PC-3 (cell line): ENCODE measurements around the gene MACROD2. TPM values are rescaled to one million over a fixed set of nuclear protein-coding genes. Genes with fewer than 3 reads are reported as not detected.

ENCODE experiments used
- ATAC-seq: fragments of 200-7000 bp; cut with Tn5 transposase; 2 replicates; pipeline ENCODE4 v1.9.1; 2020; ENCODE audit warnings: mild to moderate bottlenecking, moderate library complexity
- BruUV-seq: library from RNA; stranded (reverse); fragments of 400-500 nt; replicated peaks from 2 replicates; lab custom pipeline; 2021; lab: Mats Ljungman, UMichigan
- CTCF ChIA-PET: fragments of 300-600 bp; sonication (Branson Sonifier 250); formaldehyde crosslinking; loops from one replicate; lab custom pipeline; 2022; ENCODE audit warnings: antibody characterized with exemption; lab: Charles Lee
- POLR2A ChIA-PET: fragments of 300-600 bp; sonication (Branson Sonifier 250); formaldehyde crosslinking; loops from one replicate; lab custom pipeline; 2022; ENCODE audit warnings: antibody characterized with exemption; ENCODE audit not compliant: unreplicated experiment; lab: Charles Lee
- DNase-seq: peaks from one replicate; pipeline ENCODE4 v3.0.0-alpha.2; 2015
- H2AFZ ChIP-seq: fragments of 300-600 bp; sonication (generic); 2 replicates; pipeline ENCODE4 v1.6.0; 2016; ENCODE audit warnings: antibody characterized with exemption, low read length
- H3F3A ChIP-seq: fragments of 300-600 bp; sonication (generic); one replicate; pipeline ENCODE4 v1.6.0; 2017; ENCODE audit warnings: antibody characterized with exemption, low read length, control low read depth, mild to moderate bottlenecking; ENCODE audit not compliant: unreplicated experiment
- H3K27ac ChIP-seq: fragments of 300-600 bp; sonication (generic); 2 replicates; pipeline ENCODE4 v1.5.1; 2016; ENCODE audit warnings: mild to moderate bottlenecking, low read length
- H3K27me3 ChIP-seq: fragments of 300-600 bp; sonication (generic); 2 replicates; pipeline ENCODE4 v1.6.1; 2016; ENCODE audit warnings: low read length, mixed read lengths
- H3K36me3 ChIP-seq: fragments of 300-600 bp; sonication (generic); 2 replicates; pipeline ENCODE4 v1.6.1; 2016; ENCODE audit warnings: low read depth, mixed run types, low read length, mixed read lengths
- H3K4me1 ChIP-seq: fragments of 300-600 bp; sonication (generic); 2 replicates; pipeline ENCODE4 v1.5.1; 2016; ENCODE audit warnings: low read length; ENCODE audit not compliant: insufficient read depth
- H3K4me2 ChIP-seq: fragments of 300-600 bp; sonication (generic); 2 replicates; pipeline ENCODE4 v1.6.0; 2016; ENCODE audit warnings: low read length
- H3K4me3 ChIP-seq: fragments of 300-600 bp; sonication (generic); 2 replicates; pipeline ENCODE4 v1.5.1; 2016; ENCODE audit warnings: mild to moderate bottlenecking, low read length, mixed read lengths
- H3K79me2 ChIP-seq: fragments of 300-600 bp; sonication (generic); 2 replicates; pipeline ENCODE4 v1.6.1; 2017; ENCODE audit warnings: low read length, mixed read lengths
- H3K9ac ChIP-seq: fragments of 300-600 bp; sonication (generic); 2 replicates; pipeline ENCODE4 v1.6.0; 2016; ENCODE audit warnings: mild to moderate bottlenecking, low read length
- H3K9me2 ChIP-seq: fragments of 300-600 bp; sonication (generic); replicated peaks from 2 replicates; pipeline ENCODE4 v1.6.1; 2016; ENCODE audit warnings: mixed run types, low read length, mixed read lengths
- H3K9me3 ChIP-seq: fragments of 300-600 bp; sonication (generic); 2 replicates; pipeline ENCODE4 v1.6.1; 2016; ENCODE audit warnings: low read length, mixed read lengths
- H4K20me1 ChIP-seq: fragments of 300-600 bp; sonication (generic); 2 replicates; pipeline ENCODE4 v1.6.1; 2016; ENCODE audit warnings: low read length, mixed read lengths
- EZH2 ChIP-seq: fragments of 300-600 bp; sonication (generic); IDR thresholded peaks from one replicate; pipeline ENCODE4 v1.6.1; 2017; ENCODE audit warnings: antibody characterized with exemption, mild to moderate bottlenecking, low read length; ENCODE audit not compliant: unreplicated experiment
- EZH2phosphoT487 ChIP-seq: fragments of 300-600 bp; sonication (generic); IDR thresholded peaks from 2 replicates; pipeline ENCODE4 v1.6.1; 2018; ENCODE audit warnings: mild to moderate bottlenecking, antibody characterized with exemption, low read length, borderline replicate concordance
- intact Hi-C: fragments of 100-400 bp; cut with micrococcal nuclease; formaldehyde crosslinking; loops from 2 replicates; pipeline ENCODE4 v1.9.0; 2023
- total RNA-seq: library from RNA; depleted of rRNA; stranded (reverse); fragments of >200 nt; gene quantifications from 2 replicates; pipeline ENCODE4 v1.2.3, GENCODE V29; 2014
- TF ChIP-seq, protein P1 (sequence below): fragments of 300-600 bp; sonication (generic); conservative IDR thresholded peaks from 2 replicates; pipeline ENCODE4 v1.5.1; 2017; ENCODE audit warnings: antibody characterized with exemption, low read depth, mild to moderate bottlenecking, low read length

Gene MACROD2
- total RNA-seq, 1 experiment from 2014 or later: 3.1 TPM

DNA sequence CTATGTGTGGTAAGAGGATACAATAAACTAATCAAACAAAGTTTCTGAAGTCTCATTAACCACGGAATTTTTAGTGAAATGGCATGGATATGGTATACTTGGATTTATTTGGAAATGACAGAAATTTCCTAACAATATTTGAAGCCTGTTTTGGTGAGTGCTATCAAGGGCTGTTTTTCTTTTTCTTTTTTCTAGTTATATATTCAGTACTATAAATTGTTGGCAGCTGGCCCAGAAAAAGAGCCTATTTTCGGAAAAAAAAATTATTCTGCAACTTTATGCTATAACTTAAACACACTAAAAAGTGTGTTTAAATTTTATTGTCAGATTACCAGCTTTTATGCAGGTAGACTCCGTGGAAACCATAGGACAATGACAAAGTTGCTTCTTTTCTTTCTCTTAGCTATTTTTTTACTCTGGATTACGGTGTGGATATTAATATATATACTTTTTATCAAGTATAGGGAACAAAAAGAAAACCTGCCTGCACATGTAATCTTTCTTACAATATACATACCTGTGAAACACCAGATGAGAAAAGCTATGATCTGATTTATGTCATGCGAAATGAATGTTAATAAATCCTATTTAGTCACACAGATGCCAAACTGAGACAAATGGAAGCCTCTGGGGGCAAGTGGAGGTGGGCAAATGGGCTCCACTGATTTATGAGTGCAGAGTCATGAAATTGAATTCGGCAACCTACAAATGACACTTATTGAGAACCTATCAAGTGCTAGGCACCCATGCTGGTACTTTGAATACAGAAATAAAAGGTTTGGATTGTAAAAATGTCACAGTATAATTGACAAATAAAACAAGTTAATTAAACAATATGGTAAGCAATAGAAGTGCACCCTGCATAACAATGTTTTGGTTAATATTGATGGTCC is 1261.6 kb downstream of the MACROD2 start:
- intact Hi-C loops: no loop called here
- no peak for ATAC-seq
- Histone ChIP-seq H3K9me2 (no peaks in the 10 kb centered on the region), H3K4me1 (no peaks in the 10 kb centered on the region), H3K36me3 (no peaks in the 10 kb centered on the region), H3F3A (no peaks in the 10 kb centered on the region), H3K9ac (no peak overlapping the region), H3K4me2 (no peak overlapping the region), H3K27me3 (no peaks in the 10 kb centered on the region), H3K4me3 (no peak overlapping the region), H3K27ac (no peak overlapping the region), H4K20me1 (no peaks in the 10 kb centered on the region), H3K79me2 (no peaks in the 10 kb centered on the region), H3K9me3 (no peaks in the 10 kb centered on the region), H2AFZ (no peak overlapping the region)
- no TSS peak for BruUV-seq
- CTCF ChIA-PET: no interaction called here
- DNase-seq: no peak
- POLR2A ChIA-PET: no interaction called here
- TF ChIP-seq EZH2 (no peak), EZH2phosphoT487 (no peak)
- TF ChIP-seq, protein P1, sequence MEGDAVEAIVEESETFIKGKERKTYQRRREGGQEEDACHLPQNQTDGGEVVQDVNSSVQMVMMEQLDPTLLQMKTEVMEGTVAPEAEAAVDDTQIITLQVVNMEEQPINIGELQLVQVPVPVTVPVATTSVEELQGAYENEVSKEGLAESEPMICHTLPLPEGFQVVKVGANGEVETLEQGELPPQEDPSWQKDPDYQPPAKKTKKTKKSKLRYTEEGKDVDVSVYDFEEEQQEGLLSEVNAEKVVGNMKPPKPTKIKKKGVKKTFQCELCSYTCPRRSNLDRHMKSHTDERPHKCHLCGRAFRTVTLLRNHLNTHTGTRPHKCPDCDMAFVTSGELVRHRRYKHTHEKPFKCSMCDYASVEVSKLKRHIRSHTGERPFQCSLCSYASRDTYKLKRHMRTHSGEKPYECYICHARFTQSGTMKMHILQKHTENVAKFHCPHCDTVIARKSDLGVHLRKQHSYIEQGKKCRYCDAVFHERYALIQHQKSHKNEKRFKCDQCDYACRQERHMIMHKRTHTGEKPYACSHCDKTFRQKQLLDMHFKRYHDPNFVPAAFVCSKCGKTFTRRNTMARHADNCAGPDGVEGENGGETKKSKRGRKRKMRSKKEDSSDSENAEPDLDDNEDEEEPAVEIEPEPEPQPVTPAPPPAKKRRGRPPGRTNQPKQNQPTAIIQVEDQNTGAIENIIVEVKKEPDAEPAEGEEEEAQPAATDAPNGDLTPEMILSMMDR: no peak

DNA sequence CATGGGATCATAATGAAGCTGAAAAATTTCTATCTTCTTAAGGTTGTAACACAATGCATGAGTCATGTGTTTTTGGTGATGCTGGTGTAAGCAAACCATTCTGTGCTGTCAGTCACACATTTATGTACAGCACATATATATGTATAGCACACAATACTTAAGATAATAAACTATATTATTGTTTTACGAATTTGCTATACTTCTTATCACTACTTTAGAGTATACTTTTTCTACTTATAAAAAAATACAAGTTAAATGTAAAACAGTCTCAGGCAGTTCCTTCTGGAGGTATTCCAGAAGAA is 1262.2 kb downstream of the MACROD2 start:
- TF ChIP-seq, protein P1: no peak
- TF ChIP-seq EZH2 (no peak), EZH2phosphoT487 (no peak)
- no peaks in the 10 kb centered on the region for H3K27me3 ChIP-seq
- H3K9me2 ChIP-seq: no peaks in the 10 kb centered on the region
- no TSS peak for BruUV-seq
- H3K4me3 ChIP-seq: no peak overlapping the region
- POLR2A ChIA-PET: no interaction called here
- no peaks in the 10 kb centered on the region for H3F3A ChIP-seq
- H2AFZ ChIP-seq: no peak overlapping the region
- DNase-seq (no peak), ATAC-seq (peak; percentile 38)
- no peaks in the 10 kb centered on the region for H3K4me1 ChIP-seq
- H3K79me2 ChIP-seq: no peaks in the 10 kb centered on the region
- no peak overlapping the region for H3K4me2 ChIP-seq
- no peaks in the 10 kb centered on the region for H4K20me1 ChIP-seq
- intact Hi-C loops: no loop called here
- CTCF ChIA-PET: no interaction called here
- H3K27ac ChIP-seq: no peak overlapping the region
- H3K9me3 ChIP-seq: no peaks in the 10 kb centered on the region
- no peak overlapping the region for H3K9ac ChIP-seq
- H3K36me3 ChIP-seq: no peaks in the 10 kb centered on the region
